HG02938 (cell line): Measurements from ENCODE around the gene TMBIM6.
"Not testable (repeated sequence)": the region's sequence is repeated elsewhere in the genome, so short reads cannot be mapped to it uniquely, and the experiment has no call there.

Experiments used
- ATAC-seq: cut with Tn5 transposase; IDR thresholded peaks from one replicate; pipeline ENCODE4 v1.9.1; 2021; ENCODE audit warnings: mild to moderate bottlenecking, moderate library complexity; ENCODE audit not compliant: unreplicated experiment

The TMBIM6 gene

DNA sequence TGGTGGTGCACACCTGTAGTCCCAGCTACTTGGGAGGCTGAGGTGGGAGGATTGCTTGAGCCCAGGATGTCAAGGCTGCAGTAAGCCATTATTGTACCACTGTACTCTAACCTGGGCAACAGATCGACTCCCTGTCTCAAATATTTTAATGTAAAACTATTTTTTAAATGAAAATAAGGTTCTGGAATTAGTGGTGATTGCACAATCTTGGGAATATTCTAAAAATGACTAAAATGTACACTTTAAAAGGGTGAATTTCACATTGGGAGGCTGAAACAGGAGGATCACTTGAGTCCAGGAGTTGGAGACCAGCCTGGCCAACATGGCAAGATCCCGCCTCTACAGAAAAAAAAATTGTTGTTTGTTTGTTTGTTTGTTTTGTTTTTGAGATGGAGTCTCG, 12.9 kb upstream of the TMBIM6 start:
- no peak for ATAC-seq

DNA sequence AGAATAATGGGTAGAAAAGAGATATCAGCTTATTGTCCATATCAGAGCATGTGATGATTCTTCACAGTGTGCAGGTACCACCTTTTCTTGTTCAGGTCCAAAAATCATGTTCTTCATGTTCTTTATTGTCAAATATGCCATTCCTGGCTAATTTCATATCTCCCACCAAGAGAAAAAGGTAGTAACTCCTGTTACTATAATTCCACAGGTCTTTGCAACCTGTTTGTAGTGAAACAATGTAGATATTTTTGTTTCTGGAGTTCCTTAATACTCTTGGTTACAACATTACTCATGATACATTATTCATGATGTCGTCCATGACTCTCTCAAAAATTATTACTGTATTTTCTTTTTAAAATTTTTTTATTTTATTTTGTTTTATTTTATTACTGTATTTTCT, 11.3 kb upstream of the TMBIM6 start:
- no peak for ATAC-seq

DNA sequence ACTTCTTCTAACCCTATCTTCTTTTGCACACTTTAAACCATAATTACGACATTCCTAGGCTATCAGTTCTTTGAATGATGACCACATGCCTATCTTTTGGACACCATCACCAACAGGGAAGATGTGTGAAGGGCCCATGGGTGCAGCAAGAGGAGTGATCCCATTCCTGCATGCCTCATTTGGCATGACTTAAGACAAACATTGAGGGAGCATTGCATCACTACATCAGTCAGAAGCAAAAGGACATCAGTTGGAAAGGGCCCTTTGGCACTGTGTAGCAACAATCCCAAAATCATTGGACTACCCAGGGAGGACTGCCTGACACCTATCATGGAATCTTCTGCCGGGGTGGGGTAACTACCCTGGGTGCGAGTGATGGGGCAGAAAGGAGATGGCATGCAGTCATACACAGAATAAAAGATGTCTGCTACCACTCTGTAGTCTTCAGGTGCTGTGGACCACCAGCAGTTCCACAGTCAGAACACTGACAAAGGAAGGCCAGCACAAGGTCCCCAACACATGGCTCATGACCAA, 10.7 kb upstream of the TMBIM6 start:
- no peak for ATAC-seq

DNA sequence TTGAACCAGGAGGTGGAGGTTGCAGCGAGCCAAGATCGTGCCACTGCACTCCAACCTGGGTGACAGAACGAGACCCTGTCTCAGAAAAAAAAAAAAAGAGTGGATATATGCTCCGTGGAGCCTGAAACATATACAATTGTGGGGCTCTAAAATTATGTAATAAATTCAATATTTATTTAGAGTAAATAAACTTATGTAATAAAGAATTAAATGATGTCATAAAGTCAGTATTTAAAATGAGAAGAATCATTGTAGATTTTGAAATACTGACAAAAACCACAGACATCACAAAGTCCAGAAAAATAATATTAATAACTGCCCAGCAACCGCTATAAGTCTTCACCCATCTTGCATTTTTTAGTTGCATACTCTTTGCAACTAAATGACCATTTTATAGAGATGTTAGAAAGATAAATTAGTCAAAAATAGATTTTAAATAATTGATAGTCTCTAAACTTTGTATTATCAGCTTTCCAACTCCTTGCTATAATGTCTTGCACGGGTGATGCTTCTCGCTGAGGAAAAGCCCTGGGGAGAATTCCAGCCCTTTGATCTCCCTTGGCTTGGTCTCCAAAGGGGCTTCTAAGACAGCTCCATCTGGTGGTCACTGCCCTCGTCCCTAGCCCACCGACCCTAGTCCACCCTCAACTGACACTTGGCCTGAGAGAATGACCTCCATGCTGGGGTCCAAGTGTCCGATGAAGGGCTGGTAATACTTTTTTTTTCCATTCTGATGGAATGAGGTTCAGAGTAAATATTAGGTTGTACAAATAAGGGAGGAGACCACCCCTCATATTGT, 7.9 kb upstream of the TMBIM6 start:
- no peak for ATAC-seq

DNA sequence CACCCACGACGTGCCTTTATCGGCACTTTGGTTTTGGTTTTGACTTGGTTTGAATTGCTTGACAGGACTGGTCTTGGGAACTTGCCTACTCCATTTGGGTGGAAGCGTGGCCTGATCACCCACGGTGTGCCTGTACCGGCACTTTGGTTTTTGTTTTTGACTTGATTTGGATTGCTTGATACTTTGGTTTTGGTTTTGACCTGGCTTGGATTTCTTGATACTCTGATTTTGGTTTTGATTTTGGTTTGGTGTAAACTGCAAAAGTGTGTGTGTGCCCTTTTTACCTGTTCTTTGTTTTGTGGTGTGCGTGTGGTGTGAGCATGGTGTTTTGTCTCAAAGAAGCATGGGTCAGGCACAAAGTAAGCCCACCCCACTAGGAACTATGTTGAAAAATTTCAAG, 6.5 kb upstream of the TMBIM6 start:
- not testable (repeated sequence) for ATAC-seq

DNA sequence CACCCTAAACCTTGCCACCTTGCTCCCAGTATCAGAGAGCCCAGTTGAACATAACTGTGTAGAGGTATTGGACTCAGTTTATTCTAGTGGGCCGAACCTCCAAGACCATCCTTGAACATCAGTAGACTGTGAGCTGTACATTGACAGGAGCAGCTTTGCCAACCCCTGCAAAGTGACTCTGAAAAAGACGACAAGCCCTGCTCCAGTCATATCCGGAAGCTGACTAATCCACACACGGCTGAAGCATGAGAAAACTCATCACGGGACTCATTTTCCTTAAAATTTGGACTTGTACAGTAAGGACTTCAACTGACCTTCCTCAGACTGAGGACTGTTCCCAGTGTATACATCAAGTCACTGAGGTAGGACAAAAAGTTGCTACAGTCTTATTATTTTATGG, 2.6 kb upstream of the TMBIM6 start:
- not testable (repeated sequence) for ATAC-seq

DNA sequence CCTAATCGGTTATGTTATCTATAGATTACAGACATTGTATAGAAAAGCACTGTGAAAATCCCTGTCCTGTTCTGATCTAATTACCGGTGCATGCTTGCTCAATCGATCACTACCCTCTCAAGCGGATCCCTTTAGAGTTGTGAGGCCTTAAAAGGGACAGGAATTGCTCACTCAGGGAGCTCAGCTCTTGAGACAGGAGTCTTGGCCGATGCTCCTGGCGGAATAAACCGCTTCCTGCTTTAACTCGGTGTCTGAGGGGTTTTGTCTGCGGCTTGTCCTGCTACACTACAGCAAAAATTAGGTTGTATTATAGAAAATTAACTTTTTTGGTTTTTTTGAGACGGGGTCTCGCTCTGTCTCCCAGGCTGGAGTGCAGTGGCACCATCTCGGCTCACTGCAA, 1.1 kb upstream of the TMBIM6 start:
- ATAC-seq, result not testable (repeated sequence)

DNA sequence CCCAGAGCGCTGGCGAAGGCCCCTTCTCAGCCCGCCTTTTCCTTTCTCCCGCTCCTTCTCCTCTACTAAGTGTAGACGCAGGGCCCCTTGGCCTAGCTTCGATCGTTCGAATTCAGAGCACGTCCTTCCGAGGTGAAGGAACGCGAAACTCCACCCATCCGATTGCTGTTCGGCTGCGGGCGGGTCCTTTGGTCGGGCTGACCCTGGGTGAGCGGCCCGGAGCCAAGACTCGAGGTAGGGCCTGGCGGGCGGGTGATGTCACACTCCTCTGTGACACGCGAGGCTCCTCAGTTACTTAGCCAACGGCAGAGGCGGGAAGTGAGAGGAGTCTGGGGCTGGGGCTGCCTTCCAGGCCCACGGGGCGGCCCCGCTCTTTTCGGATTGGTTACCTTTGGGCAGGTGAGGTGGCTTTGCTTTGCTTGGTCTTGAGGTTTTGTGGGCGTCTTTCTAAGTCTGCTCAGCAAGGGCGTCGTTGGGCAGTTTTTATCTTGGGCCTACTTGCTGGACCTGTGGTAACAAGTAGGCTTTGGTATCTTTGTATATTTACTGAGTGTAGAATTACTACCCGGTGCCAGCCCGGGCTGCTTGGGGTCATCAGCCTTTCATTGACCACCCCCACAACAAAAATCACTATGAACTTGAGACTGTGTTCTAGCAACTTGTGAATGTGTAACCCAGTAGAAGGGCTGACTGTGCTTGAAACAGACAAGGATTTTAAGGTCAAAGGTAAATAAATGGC, 694 bp downstream of the TMBIM6 start:
- ATAC-seq, result peak; percentile 50

DNA sequence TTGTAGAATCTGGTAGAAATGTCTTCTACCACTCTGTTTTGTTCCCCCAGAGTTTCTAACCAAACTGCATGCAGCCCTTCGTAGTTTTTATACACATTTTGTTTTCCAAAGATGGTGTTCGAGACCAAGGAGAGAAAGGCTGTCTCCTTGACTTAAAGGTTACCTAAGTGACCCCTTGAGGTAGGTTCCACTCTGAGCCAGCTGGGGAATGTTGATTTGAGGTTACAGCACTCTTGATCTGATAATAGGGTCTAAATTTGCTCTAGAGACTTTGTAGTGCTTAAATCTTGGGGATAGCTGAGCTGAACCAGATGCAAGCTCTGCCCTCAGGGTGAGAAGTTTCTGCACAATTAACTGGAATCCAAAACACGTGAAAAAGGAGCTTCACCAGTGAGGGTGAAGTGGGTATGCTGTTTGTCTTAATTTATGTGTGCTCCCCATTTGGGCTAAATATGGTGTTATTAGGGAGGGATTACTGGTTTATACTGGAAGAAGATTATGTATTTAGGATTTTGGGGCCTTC, 3.1 kb downstream of the TMBIM6 start:
- ATAC-seq, result no peak

DNA sequence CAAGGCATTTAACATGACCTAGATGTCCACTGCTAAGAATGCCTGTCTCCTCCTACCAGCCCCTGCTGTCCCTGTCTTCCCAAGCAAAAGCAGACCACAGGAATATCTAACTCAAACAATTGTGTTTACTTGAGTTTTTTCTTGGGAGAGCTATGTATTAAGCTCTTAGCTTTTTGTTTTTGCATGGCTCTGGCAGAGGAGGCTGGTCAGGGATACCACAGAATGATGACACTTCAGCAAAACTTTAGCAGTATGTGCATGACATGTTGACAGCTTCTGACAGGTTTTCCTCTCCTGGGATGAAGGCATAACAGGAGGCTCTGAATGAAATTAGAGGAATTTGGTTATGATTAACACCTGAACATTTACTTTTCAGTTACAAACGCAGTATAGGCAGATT, 6.9 kb downstream of the TMBIM6 start:
- ATAC-seq, result no peak

DNA sequence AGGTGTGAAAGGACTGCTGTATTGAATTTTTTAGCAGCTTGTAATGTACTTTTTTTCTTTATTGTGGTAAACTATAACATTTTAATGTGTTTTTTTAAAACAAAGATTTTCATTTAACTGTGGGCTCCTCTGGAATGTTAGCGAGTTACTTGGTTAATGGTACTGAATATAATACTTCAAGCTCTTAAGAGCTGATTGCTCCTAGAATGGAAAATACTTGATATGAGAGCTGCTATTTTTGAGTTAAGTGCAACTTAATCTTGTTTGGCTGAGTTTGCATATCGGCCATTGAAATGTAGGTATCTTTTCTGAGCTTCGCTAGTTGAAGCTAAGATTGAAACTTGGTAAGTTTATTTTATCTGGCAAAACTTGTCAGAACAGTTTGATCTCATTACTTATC, 7.4 kb downstream of the TMBIM6 start:
- ATAC-seq, result no peak

DNA sequence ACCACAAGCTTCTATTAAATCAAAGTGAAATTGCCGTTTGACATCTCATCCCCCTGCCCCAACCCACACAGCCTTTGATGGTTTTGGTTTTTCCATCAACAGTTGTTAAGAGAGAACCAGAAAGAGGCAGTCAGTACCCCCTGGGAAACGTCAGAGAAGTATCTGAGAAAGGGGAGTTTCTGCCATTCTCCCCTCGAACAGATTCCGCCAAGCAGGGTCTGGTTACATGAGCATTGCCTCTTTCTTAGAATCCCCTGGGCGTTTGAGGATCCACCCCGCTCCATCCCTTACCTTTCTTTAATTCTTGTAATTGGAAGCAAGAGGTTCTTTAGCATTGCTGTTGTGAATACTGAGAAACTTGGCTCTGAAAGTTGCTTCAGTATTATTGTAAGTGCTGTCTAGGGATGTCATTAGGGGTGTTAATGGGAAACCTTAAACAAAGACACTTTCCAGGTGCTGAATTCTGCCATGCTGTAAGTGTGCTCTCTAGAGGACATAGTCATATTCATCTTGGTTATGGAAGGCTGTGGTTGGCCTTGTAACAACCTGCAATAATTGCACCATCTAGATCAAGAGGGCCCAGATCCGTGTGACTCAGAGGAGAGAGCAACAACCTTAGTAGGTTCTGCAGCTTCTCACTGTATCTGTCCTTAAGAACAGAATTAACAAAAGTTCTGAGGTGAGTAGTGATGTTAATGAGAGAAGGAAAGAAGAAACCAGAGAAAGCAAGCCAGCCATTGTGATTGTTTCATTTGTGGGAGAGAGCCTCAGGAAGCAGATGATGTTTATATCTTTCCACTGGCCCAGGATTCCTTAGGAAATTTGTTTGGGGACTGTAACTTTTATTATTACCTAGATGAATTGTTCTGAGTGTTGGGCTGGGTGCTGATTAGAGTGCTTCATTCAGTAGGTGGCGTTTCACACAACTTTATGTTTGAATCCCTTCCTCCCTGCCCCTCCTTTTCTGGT, 9.0 kb downstream of the TMBIM6 start:
- ATAC-seq, result no peak

DNA sequence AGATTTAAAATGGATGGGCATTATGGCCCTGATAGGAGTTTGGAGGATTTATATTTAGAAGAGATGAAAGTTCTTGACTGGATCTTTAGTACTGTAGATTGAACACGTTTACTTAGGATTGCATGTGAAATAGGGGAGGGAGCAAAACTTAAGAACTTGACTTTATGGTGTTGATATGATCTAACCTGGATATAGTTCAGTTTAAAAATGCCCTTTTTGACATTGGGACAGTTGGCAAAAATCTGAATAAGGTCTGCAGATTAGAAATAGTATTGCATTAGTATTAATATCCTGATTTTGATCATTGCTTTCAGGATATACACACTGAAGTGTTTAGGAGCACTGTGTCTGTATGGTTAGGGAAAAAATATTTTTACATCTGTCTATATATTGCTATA, 9.6 kb downstream of the TMBIM6 start:
- ATAC-seq, result no peak

DNA sequence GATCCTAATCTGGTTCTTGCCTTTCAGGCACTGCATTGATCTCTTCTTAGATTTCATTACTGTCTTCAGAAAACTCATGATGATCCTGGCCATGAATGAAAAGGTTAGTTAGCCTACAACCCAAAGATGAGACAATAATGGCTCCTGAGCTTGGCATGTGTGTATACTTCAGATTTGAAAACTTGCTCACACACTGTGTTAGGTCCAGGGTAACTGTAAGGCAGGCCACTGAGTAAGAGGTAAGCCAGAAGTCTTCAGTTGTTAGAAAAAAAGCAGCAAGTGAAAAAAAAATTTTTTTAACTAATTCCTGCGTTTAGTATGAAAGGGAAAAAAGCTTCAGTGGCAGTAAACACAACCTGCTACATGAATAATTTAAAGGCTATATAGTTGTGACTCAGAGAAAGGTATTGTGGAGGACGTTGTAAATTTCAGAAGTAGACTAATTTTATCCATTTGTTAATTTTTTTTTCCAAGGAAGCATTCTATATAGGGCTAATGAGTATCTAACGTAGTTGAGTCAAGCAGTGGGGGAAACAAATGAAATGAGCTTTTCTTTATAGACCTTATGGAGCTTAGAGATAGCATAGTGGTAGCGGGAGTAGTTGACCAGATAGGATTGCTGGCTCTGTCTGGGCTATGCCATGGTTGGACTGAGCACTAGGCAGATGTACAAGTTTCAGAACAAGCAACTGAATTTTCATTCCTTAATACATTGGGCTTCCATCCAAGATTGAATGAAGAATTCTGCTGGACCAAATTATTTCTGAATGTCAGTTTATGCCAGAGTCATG, 20.5 kb downstream of the TMBIM6 start:
- no peak for ATAC-seq

DNA sequence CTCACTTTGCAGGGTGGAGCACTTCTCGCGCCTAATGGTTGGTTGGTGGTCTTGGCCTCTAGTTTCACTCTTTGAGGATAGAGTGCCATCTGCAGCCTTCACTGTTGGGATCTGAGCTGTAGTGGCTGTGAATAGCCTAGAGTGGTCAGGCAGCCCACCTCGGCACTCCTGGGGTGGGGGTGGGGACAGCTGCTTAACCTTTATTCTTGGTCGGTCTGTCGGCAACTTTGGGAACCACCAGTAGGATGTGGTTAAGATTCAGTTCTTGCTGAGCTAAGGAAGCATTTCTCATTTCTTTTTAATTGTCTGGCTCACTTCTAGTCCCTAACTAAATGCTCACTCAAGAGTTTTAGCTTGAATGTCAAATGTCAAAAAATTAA, 21.1 kb downstream of the TMBIM6 start:
- no peak for ATAC-seq

DNA sequence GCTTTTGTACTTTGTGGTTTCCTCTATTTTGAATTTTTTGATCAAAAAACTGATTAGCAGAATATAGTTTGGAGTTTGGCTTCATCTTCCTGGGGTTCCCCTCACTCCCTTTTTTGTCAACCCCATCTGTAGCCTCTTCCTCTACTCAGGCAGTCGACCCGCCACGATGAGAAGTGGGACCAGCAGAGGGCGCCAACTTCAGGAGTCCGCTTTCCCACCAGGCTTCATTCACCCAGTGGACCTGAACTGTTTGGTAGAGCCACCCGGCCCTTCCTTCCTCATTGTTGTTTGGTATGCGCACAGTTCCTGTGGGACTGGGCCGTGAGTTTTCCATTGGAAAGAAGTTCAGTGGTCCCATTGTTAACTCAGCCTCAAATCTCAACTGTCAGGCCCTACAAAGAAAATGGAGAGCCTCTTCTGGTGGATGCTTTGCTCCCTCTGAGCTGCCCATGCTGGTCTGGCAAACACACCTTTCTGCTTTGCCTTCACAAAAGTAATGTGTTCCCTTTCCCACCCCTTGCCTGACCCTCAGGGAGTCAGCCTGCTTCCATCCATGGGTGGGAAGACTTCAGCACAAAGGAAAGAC, 21.7 kb downstream of the TMBIM6 start:
- ATAC-seq, result no peak

DNA sequence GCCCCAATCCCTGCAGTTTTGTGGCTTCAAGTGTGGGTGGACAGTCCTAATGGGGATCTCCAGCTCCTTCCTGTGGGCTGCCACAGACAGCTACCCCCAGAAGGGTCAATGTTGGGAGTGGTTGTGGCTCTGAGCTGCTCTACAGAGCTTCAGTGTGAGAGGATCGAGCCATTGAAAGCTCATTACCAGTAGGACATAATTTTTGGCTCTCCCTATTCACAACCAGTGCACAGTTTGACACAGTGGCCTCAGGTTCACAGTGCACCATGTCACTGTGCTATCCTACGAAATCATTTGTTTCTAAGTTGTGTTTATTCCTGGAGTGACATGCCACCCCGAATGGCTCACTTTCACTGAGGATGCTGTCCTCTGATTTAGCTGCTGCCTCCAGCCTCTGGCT, 22.8 kb downstream of the TMBIM6 start:
- no peak for ATAC-seq

DNA sequence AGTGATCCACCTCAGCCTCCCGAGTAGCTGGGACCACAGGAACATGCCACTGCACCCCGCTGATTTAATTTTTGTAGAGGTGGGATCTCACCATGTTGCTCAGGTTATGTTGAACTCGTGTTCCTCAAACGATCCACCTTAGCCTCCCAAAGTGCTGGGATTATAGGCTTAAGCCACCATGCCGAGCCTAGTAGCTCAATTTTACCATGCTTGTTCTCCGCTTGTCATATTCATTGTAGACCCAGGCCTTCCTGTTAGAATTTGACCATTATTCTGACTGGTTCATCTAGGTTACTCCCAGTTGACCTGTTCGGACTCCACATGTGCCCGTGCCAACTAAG, 24.7 kb downstream of the TMBIM6 start:
- ATAC-seq, result no peak

DNA sequence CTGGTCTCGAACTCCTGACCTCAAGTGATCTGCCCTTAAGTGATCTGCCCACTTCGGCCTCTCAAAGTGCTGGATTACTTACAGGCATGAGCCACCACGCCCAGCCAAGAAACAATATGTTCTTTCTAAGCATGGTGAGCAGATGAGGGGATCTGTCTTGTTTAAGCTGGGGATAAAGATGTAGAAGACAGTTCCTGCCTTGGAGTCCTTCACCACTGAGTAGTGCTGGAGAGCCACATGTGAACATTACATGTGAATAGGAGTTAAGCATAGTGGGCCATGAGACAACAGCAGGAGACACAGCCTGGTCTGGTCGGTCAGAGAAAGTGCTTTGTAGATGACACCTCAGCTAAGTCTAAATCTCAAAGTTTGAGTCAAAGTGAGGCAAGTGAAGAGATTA, 26.0 kb downstream of the TMBIM6 start:
- ATAC-seq, result no peak

DNA sequence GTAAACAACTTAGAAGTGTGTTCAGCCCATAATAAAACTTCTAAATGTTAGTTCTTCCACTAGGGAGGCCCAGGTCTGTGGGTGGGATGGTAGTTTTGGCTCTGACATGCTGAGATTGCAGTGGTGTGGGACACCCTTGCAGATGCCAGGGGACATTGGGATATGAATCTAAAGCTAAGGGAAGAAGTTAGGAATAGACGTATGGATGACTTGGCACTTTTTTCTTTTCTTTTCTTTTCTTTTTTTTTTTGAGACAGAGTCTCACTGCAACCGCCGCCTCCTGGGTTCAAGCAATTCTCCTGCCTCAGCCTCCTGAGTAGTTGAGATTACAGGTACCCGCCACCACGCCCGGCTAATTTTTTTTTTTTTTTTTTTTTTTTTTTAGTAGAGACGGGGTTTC, 31.7 kb downstream of the TMBIM6 start:
- ATAC-seq, result not testable (repeated sequence)
